ENCODE measurements around the gene SOX6. TPM values are rescaled to one million over a fixed set of nuclear protein-coding genes. Genes with fewer than 3 reads are reported as not detected.

SOX6 gene
- polyA plus RNA-seq, 3 donors, result not detected

DNA sequence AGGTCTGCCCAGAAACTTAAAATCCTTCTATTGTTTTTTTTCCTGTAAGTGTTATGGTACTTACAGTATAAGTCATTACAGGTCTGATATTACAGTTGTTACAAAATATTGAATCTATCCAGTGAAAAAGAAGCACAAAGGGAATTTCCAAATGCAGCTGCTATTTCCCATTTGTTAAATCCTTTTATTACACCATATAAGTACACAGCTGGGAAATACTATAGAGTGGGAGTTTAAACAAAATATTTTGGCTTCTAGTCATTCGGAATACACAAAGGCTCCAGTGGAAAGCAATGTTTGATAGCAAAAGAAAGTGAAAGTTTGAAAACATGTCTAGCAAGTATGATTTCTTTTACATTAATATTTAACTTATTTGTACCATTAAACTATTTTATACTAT, 18.0 kb downstream of the SOX6 start:
- Histone ChIP-seq H3K4me2 (replicated peaks; ENCODE audit: extremely low read depth, low read length, poor library complexity, severe bottlenecking) (no peak overlapping the region), H3K27me3 (ENCODE audit: control insufficient read depth in 2 of 2, insufficient read depth in 2 of 2, low read length in 2 of 2) (no peaks in the 10 kb centered on the region), H3K79me2 (ENCODE audit: insufficient read depth, low read length) (no peaks in the 10 kb centered on the region), H3K4me1 (ENCODE audit: control insufficient read depth in 1 of 2, insufficient read depth in 2 of 2, low read length in 2 of 2) (no peaks in the 10 kb centered on the region), H3K9ac (ENCODE audit: insufficient read depth, low read length, poor library complexity, severe bottlenecking) (no peak overlapping the region), H4K20me1 (ENCODE audit: insufficient read depth, low read length) (no peaks in the 10 kb centered on the region), H3K36me3 (replicated peaks in 1 of 2; ENCODE audit: control insufficient read depth in 1 of 2, insufficient read depth in 2 of 2, low read length in 2 of 2) (no peaks in the 10 kb centered on the region), H3K4me3 (replicated peaks in 1 of 3; ENCODE audit: low read depth in 2 of 3, low read length in 3 of 3) (no peak overlapping the region), H3K9me3 (replicated peaks in 1 of 2; ENCODE audit: control insufficient read depth in 1 of 2, insufficient read depth in 1 of 2, low read length in 2 of 2) (no peaks in the 10 kb centered on the region), H2AFZ (ENCODE audit: insufficient read depth, low read depth, low read length, poor library complexity, severe bottlenecking) (no peak overlapping the region), H3K27ac (ENCODE audit: low read depth in 1 of 2, low read length in 2 of 2) (no peak overlapping the region)
- intact Hi-C loops (cut with micrococcal nuclease), result no loop called here
- Mint-ChIP-seq H3K27ac (no peak overlapping the region), H3K9me3 (no peaks in the 10 kb centered on the region), H3K27me3 (ENCODE audit: low read depth in 3 of 3) (no peaks in the 10 kb centered on the region), H3K4me3 (no peak overlapping the region), H3K36me3 (no peaks in the 10 kb centered on the region), H3K4me1 (no peaks in the 10 kb centered on the region)
- TF ChIP-seq CTCF (IDR thresholded peaks at IDR 0.05), result no peak
- no CpG with 5 or more reads among the region's 1 CpG for WGBS (ENCODE audit: insufficient coverage)
- no peak for DNase-seq

GRCh38 chr11:16337421-16338213, 18.7 kb downstream of the SOX6 start:
- Histone ChIP-seq H3K79me2 (ENCODE audit: insufficient read depth, low read length) (no peaks in the 10 kb centered on the region), H3K27me3 (ENCODE audit: control insufficient read depth in 2 of 2, insufficient read depth in 2 of 2, low read length in 2 of 2) (no peaks in the 10 kb centered on the region), H3K9me3 (replicated peaks in 1 of 2; ENCODE audit: control insufficient read depth in 1 of 2, insufficient read depth in 1 of 2, low read length in 2 of 2) (no peaks in the 10 kb centered on the region), H2AFZ (ENCODE audit: insufficient read depth, low read depth, low read length, poor library complexity, severe bottlenecking) (no peak overlapping the region), H4K20me1 (ENCODE audit: insufficient read depth, low read length) (no peaks in the 10 kb centered on the region), H3K9ac (ENCODE audit: insufficient read depth, low read length, poor library complexity, severe bottlenecking) (no peak overlapping the region), H3K4me3 (replicated peaks in 1 of 3; ENCODE audit: low read depth in 2 of 3, low read length in 3 of 3) (no peak overlapping the region), H3K27ac (ENCODE audit: low read depth in 1 of 2, low read length in 2 of 2) (no peak overlapping the region), H3K36me3 (replicated peaks in 1 of 2; ENCODE audit: control insufficient read depth in 1 of 2, insufficient read depth in 2 of 2, low read length in 2 of 2) (no peaks in the 10 kb centered on the region), H3K4me2 (replicated peaks; ENCODE audit: extremely low read depth, low read length, poor library complexity, severe bottlenecking) (no peak overlapping the region), H3K4me1 (ENCODE audit: control insufficient read depth in 1 of 2, insufficient read depth in 2 of 2, low read length in 2 of 2) (no peaks in the 10 kb centered on the region)
- no peak for DNase-seq
- Mint-ChIP-seq H3K27ac (no peak overlapping the region), H3K9me3 (no peaks in the 10 kb centered on the region), H3K36me3 (no peaks in the 10 kb centered on the region), H3K27me3 (ENCODE audit: low read depth in 3 of 3) (no peaks in the 10 kb centered on the region), H3K4me1 (no peaks in the 10 kb centered on the region), H3K4me3 (no peak overlapping the region)
- intact Hi-C loops (cut with micrococcal nuclease), result no loop called here
- no peak for TF ChIP-seq CTCF (IDR thresholded peaks at IDR 0.05)
- WGBS (ENCODE audit: insufficient coverage), result no CpG with 5 or more reads among the region's 1 CpG
